Amygdala (tissue), 56 donors: Measurements from ENCODE around the gene LDLRAD3.
A peak's percentile ranks its signal among the peaks of the same experiment; 100 is the strongest.

Experiments
- DNase-seq, 56 donors: peaks; one replicate each; lab custom pipeline; 2025; lab: John Stamatoyannopoulos, UW

Gene LDLRAD3

GRCh38 chr11:36066891-36067290, 123.0 kb downstream of the LDLRAD3 start:
- no peak for DNase-seq

- DNase-seq: peak in 3 of 56 donors; percentile 7 to 24 (median 8)
These were observed 125.8 kb downstream of the LDLRAD3 start for GRCh38 chr11:36069576-36070212.

GRCh38 chr11:36070213-36070953, 126.5 kb downstream of the LDLRAD3 start:
- no peak for DNase-seq

- DNase-seq: no peak
These were observed 127.1 kb downstream of the LDLRAD3 start for GRCh38 chr11:36070954-36071330.

GRCh38 chr11:36071917-36072500, 128.1 kb downstream of the LDLRAD3 start:
- no peak for DNase-seq

- DNase-seq: peak in 45 of 56 donors; percentile 11 to 84 (median 43)
These were observed 129.7 kb downstream of the LDLRAD3 start for GRCh38 chr11:36073411-36074203.

GRCh38 chr11:36074941-36075431, 131.1 kb downstream of the LDLRAD3 start:
- DNase-seq: no peak

- DNase-seq: no peak
These were observed 133.5 kb downstream of the LDLRAD3 start for GRCh38 chr11:36077368-36077767.

GRCh38 chr11:36077886-36078685, 134.2 kb downstream of the LDLRAD3 start:
- DNase-seq: no peak

- DNase-seq: no peak
These were observed 134.8 kb downstream of the LDLRAD3 start for GRCh38 chr11:36078686-36079055.

- DNase-seq: no peak
These were observed 136.2 kb downstream of the LDLRAD3 start for GRCh38 chr11:36079878-36080675.

- DNase-seq: peak in 4 of 56 donors; percentile 10 to 39 (median 21)
These were observed 137.5 kb downstream of the LDLRAD3 start for GRCh38 chr11:36081274-36081945.

GRCh38 chr11:36086366-36086765, 142.5 kb downstream of the LDLRAD3 start:
- DNase-seq: no peak

- peak in 4 of 56 donors; percentile 14 to 24 (median 20) for DNase-seq
These were observed 144.6 kb downstream of the LDLRAD3 start for GRCh38 chr11:36088266-36088972.

GRCh38 chr11:36089920-36090319, 146.1 kb downstream of the LDLRAD3 start:
- no peak for DNase-seq

GRCh38 chr11:36090356-36091109, 146.7 kb downstream of the LDLRAD3 start:
- DNase-seq: no peak

- no peak for DNase-seq
These were observed 147.5 kb downstream of the LDLRAD3 start for GRCh38 chr11:36091256-36091811.
